K562 (cell line): Measurements from ENCODE around the gene DHRS2. TPM values are rescaled to one million over a fixed set of nuclear protein-coding genes. Genes with fewer than 3 reads are reported as not detected.

Source experiments
- ATAC-seq: fragments of 200-7000 bp; cut with Tn5 transposase; 3 replicates; pipeline ENCODE4 v1.9.1; 2020; ENCODE audit warnings: moderate library complexity
- BruUV-seq: library from RNA; stranded (reverse); fragments of 400-500 nt; replicated peaks from 2 replicates; lab custom pipeline; 2021; lab: Mats Ljungman, UMichigan
- CTCF ChIA-PET: fragments of 300-600 bp; formaldehyde crosslinking; extraction: SDS; loops from one replicate; lab custom pipeline; 2021; ENCODE audit warnings: low intra/inter-chr PET ratio; lab: Yijun Ruan, JAX
- POLR2A ChIA-PET: fragments of 300-600, 350-650 bp; sonication (Branson Sonifier 250); formaldehyde crosslinking; extraction: SDS; loops from one replicate; lab custom pipeline; 2021; ENCODE audit warnings: antibody characterized with exemption, inconsistent platforms; lab: Yijun Ruan, JAX
- DNase-seq, 4 experiments: peaks; one replicate each; pipeline versions ENCODE4 v3.0.0 to v3.0.0-alpha.2; 2011 to 2018; ENCODE audit warnings: low spot score in 3 of 4, mixed read lengths in 3 of 4; ENCODE audit errors: extremely low read depth in 1 of 4
- FAIRE-seq: peaks from 2 replicates; lab custom pipeline; 2011; peaks lifted over from hg19 to GRCh38; lab: Jason Lieb, UNC
- H2AFZ ChIP-seq: 2 replicates; pipeline ENCODE4 v1.6.0; 2011; ENCODE audit warnings: low read depth, low read length, control low read depth, inconsistent platforms
- H3K27ac ChIP-seq: fragments of 200-600 bp; 3 replicates; pipeline ENCODE4 v1.8.0; 2011; ENCODE audit warnings: low read depth, mild to moderate bottlenecking, control low read depth, inconsistent platforms, low read length, moderate library complexity, mixed read lengths; ENCODE audit errors: extremely low read depth
- H3K27me3 ChIP-seq, 2 experiments: fragments of 300-600 bp in 1 of 2; 2 replicates in 1 of 2; 3 replicates in 1 of 2; pipeline versions ENCODE4 v1.6.0 to v1.8.0; 2011; ENCODE audit warnings: inconsistent platforms in 2 of 2, low read length in 2 of 2, mild to moderate bottlenecking in 1 of 2, mixed read lengths in 1 of 2, moderate library complexity in 1 of 2; ENCODE audit not compliant: control insufficient read depth in 2 of 2, insufficient read depth in 2 of 2
- H3K36me3 ChIP-seq: fragments of 300-600 bp; 3 replicates; pipeline ENCODE4 v1.8.0; 2011; ENCODE audit warnings: mild to moderate bottlenecking, low read length, inconsistent platforms; ENCODE audit not compliant: control insufficient read depth, insufficient read depth
- H3K4me1 ChIP-seq, 2 experiments: fragments of 200-600 bp in 1 of 2; replicated peaks in 1 of 2; 2 replicates in 1 of 2; 3 replicates in 1 of 2; pipeline versions ENCODE4 v1.5.1 to v1.8.0; 2011; ENCODE audit warnings: inconsistent platforms in 2 of 2, low read length in 2 of 2, mild to moderate bottlenecking in 1 of 2, mixed read lengths in 1 of 2, moderate library complexity in 1 of 2; ENCODE audit not compliant: control insufficient read depth in 2 of 2, insufficient read depth in 2 of 2
- H3K4me2 ChIP-seq: 2 replicates; pipeline ENCODE4 v1.6.1; 2011; ENCODE audit warnings: low read length, control low read depth, inconsistent platforms, mixed read lengths; ENCODE audit not compliant: insufficient read depth
- H3K4me3 ChIP-seq: fragments of 200-600 bp; sonication (generic), shearing (Covaris generic); 2 replicates; pipeline ENCODE4 v1.5.1; 2016; ENCODE audit warnings: control low read depth, inconsistent platforms
- H3K79me2 ChIP-seq: fragments of 200-600 bp; 3 replicates; pipeline ENCODE4 v1.8.0; 2011; ENCODE audit warnings: low read length, inconsistent platforms; ENCODE audit not compliant: control insufficient read depth, insufficient read depth
- H3K9ac ChIP-seq, 2 experiments: 2 replicates each; pipeline versions ENCODE4 v1.6.0 to v1.6.1; 2011; ENCODE audit warnings: low read depth in 2 of 2, low read length in 2 of 2, control low read depth in 1 of 2, inconsistent platforms in 1 of 2, mild to moderate bottlenecking in 1 of 2, mixed read lengths in 1 of 2; ENCODE audit not compliant: insufficient read depth in 1 of 2
- H3K9me1 ChIP-seq: one replicate; pipeline ENCODE4 v1.6.0; 2011; ENCODE audit warnings: inconsistent platforms, mild to moderate bottlenecking, low read length, moderate library complexity; ENCODE audit not compliant: control insufficient read depth, insufficient read depth
- H3K9me3 ChIP-seq: replicated peaks from 2 replicates; pipeline ENCODE4 v1.5.1; 2011; ENCODE audit warnings: low read depth, low read length, inconsistent platforms; ENCODE audit not compliant: control insufficient read depth, insufficient read depth
- H4K20me1 ChIP-seq: replicated peaks from 2 replicates; pipeline ENCODE4 v1.6.1; 2011; ENCODE audit warnings: low read length, inconsistent platforms, mixed read lengths; ENCODE audit not compliant: control insufficient read depth, insufficient read depth
- ARID1B ChIP-seq: fragments of 450-650 bp; IDR thresholded peaks from 2 replicates; pipeline ENCODE4 v1.6.1; 2016; ENCODE audit warnings: antibody characterized with exemption, mild to moderate bottlenecking, inconsistent platforms
- BMI1 ChIP-seq: fragments of 150-350 bp; IDR thresholded peaks from 2 replicates; pipeline ENCODE4 v1.6.1; 2014; ENCODE audit warnings: low read length
- CBFA2T3 ChIP-seq: fragments of 450-650 bp; IDR thresholded peaks from 2 replicates; pipeline ENCODE4 v1.6.1; 2017
- CTCF ChIP-seq, 3 experiments: IDR thresholded peaks in 2 of 3; conservative IDR thresholded peaks in 1 of 3; 2 replicates each; pipeline ENCODE4 v1.5.1; 2011 to 2012; ENCODE audit warnings: low read length in 3 of 3, mild to moderate bottlenecking in 3 of 3, control low read depth in 2 of 3, improper control_type of control experiment in 1 of 3, inconsistent platforms in 1 of 3, low read depth in 1 of 3, mixed read lengths in 1 of 3, moderate library complexity in 1 of 3; ENCODE audit not compliant: insufficient read depth in 2 of 3
- KLF1 ChIP-seq: fragments of 450-650 bp; IDR thresholded peaks from 2 replicates; pipeline ENCODE4 v1.6.1; 2016; ENCODE audit warnings: missing genetic modification characterization, missing compliant biosample characterization
- MAX ChIP-seq: sonication (generic); formaldehyde crosslinking; IDR thresholded peaks from 2 replicates; pipeline ENCODE4 v1.9.0; 2022; ENCODE audit warnings: mild to moderate bottlenecking, missing genetic modification reagents
- NR0B1 ChIP-seq: fragments of 450-650 bp; IDR thresholded peaks from one replicate; pipeline ENCODE4 v1.6.1; 2018; ENCODE audit warnings: mild to moderate bottlenecking, moderate library complexity; ENCODE audit not compliant: partially characterized antibody
- PKNOX1 ChIP-seq: fragments of 450-650 bp; IDR thresholded peaks from 2 replicates; pipeline ENCODE4 v1.6.1; 2016
- RAD21 ChIP-seq, 2 experiments: fragments of 250-450 bp in 1 of 2; fragments of 450-650 bp in 1 of 2; sonication (Bioruptor Pico) in 1 of 2; formaldehyde crosslinking in 1 of 2; IDR thresholded peaks in 1 of 2; conservative IDR thresholded peaks in 1 of 2; 2 replicates each; pipeline versions ENCODE4 v1.4.0 to v1.8.0; 2020 to 2022; ENCODE audit warnings: mild to moderate bottlenecking in 2 of 2, moderate library complexity in 1 of 2
- RBFOX2 ChIP-seq: fragments of 200-400 bp; formaldehyde crosslinking; IDR thresholded peaks from 2 replicates; pipeline ENCODE4 v1.6.1; 2017; ENCODE audit warnings: low read depth, mild to moderate bottlenecking, low read length, moderate library complexity
- SNIP1 ChIP-seq: fragments of 450-650 bp; IDR thresholded peaks from 2 replicates; pipeline ENCODE4 v1.7.1; 2017; ENCODE audit warnings: low read depth, mild to moderate bottlenecking
- SPI1 ChIP-seq: IDR thresholded peaks from 2 replicates; pipeline ENCODE4 v1.6.1; 2011; ENCODE audit warnings: low read depth, low read length, control low read depth, borderline replicate concordance
- TCF7L2 ChIP-seq: fragments of 150-350 bp; IDR thresholded peaks from 2 replicates; pipeline ENCODE4 v1.6.1; 2016; ENCODE audit warnings: low read depth, mild to moderate bottlenecking, low read length, moderate library complexity
- YY1 ChIP-seq, 3 experiments: IDR thresholded peaks; 2 replicates each; pipeline ENCODE4 v1.6.1; 2011; ENCODE audit warnings: low read length in 2 of 3, mild to moderate bottlenecking in 2 of 3, moderate library complexity in 2 of 3, borderline replicate concordance in 1 of 3, control low read depth in 1 of 3, low read depth in 1 of 3; ENCODE audit not compliant: insufficient read depth in 3 of 3, insufficient replicate concordance in 2 of 3, control insufficient read depth in 1 of 3, insufficient read length in 1 of 3; ENCODE audit errors: extremely low read depth in 1 of 3
- ZBTB1 ChIP-seq: sonication (generic); formaldehyde crosslinking; IDR thresholded peaks from 2 replicates; pipeline ENCODE4 v1.8.1; 2023; ENCODE audit warnings: missing genetic modification reagents, low read depth, mild to moderate bottlenecking, borderline replicate concordance
- ZNF263 ChIP-seq: sonication (generic); formaldehyde crosslinking; IDR thresholded peaks from 2 replicates; pipeline ENCODE4 v1.8.0; 2022; ENCODE audit warnings: mild to moderate bottlenecking, missing genetic modification reagents, borderline replicate concordance
- ZNF583 ChIP-seq: fragments of 250-450 bp; sonication (Bioruptor Pico); IDR thresholded peaks from 2 replicates; pipeline ENCODE4 v1.4.0; 2020
- ZNF780A ChIP-seq: fragments of 250-450 bp; sonication (Bioruptor Pico); IDR thresholded peaks from 2 replicates; pipeline ENCODE4 v1.5.0; 2021; ENCODE audit warnings: mild to moderate bottlenecking
- WGBS: fragments of 100-300 bp; shearing (Covaris generic); methylation state at CpG from one replicate; pipeline ENCODE4 v1.1.6; 2016; ENCODE audit warnings: low coverage, mixed read lengths; ENCODE audit not compliant: insufficient coverage; ENCODE audit errors: missing lambda C conversion rate; 5-methylcytosine and 5-hydroxymethylcytosine counted together
- in situ Hi-C: fragments of 300-500 bp; cut with MboI; formaldehyde crosslinking; loops from 4 replicates; pipeline ENCODE4 v1.15.0; 2018; ENCODE audit warnings: inconsistent platforms, mixed read lengths
- intact Hi-C: fragments of 100-400 bp; cut with micrococcal nuclease; formaldehyde crosslinking; loops from 2 replicates; pipeline ENCODE4 v1.14.2; 2022
- polyA plus RNA-seq, 8 experiments: library from polyadenylated mRNA; depleted of rRNA in 4 of 8; stranded (reverse) in 5 of 8; unstranded in 3 of 8; fragments of >200 nt; fragmentation: Nextera tagmentation in 2 of 8; fragmentation: Illumina TruSeq in 1 of 8; extraction: Ambion mirVana in 2 of 8; extraction: Trizol in 1 of 8; gene quantifications; 2 replicates each; pipeline versions ENCODE4 v1.2.1 to v1.2.3, GENCODE V29; 2011 to 2014; ENCODE audit warnings: inconsistent platforms in 1 of 8, missing spikeins in 1 of 8
- total RNA-seq, 7 experiments: library from RNA; depleted of rRNA in 6 of 7; stranded (reverse); fragments of >200 nt in 6 of 7; fragmentation: Illumina TruSeq in 2 of 7; extraction: Trizol in 2 of 7; gene quantifications; 2 replicates each; pipeline versions ENCODE4 v1.2.1 to v1.2.3, GENCODE V29; 2011 to 2021; ENCODE audit warnings: low replicate concordance in 1 of 7

DHRS2 gene
- total and polyA plus RNA-seq, 9 of the 15 experiments (the other 6 are each of a cell fraction or from before 2014, with no cell fraction given): 2.9 to 96.8 (median 64.4) TPM

GRCh38 chr14:23661542-23661941 is 25.4 kb downstream of the DHRS2 start:
- no peak overlapping the region for H3K4me3 ChIP-seq
- no peak for DNase-seq
- CTCF ChIA-PET: no interaction called here
- H4K20me1 ChIP-seq: no peaks in the 10 kb centered on the region
- no peak for TF ChIP-seq ZNF263
- no peak for TF ChIP-seq KLF1 (tag)
- TF ChIP-seq RAD21 (CRISPR knock-in tag; conservative IDR thresholded peaks at IDR 0.05 in 1 of 2, IDR thresholded peaks at IDR 0.05 in 1 of 2): no peak
- TF ChIP-seq MAX (CRISPR knock-in tag): no peak
- TF ChIP-seq ARID1B: no peak
- no peak for TF ChIP-seq ZNF583 (CRISPR knock-in tag)
- no peak for TF ChIP-seq CBFA2T3
- no peak for TF ChIP-seq PKNOX1
- TF ChIP-seq CTCF (IDR thresholded peaks at IDR 0.05 in 2 of 3, conservative IDR thresholded peaks at IDR 0.05 in 1 of 3; ENCODE audit: insufficient read depth in 2 of 3, low read depth in 1 of 3, low read length in 3 of 3): no peak
- TF ChIP-seq NR0B1: no peak
- TF ChIP-seq SPI1: no peak
- no peak for TF ChIP-seq RBFOX2
- no peak for TF ChIP-seq ZNF780A
- no peak for TF ChIP-seq ZBTB1 (CRISPR knock-in tag)
- TF ChIP-seq SNIP1: no peak
- TF ChIP-seq BMI1: no peak
- no peak for TF ChIP-seq TCF7L2
- TF ChIP-seq YY1 (IDR thresholded peaks at IDR 0.05; ENCODE audit: borderline replicate concordance in 1 of 3, control insufficient read depth in 1 of 3, extremely low read depth in 1 of 3, insufficient read depth in 3 of 3, insufficient read length in 1 of 3, insufficient replicate concordance in 2 of 3, low read depth in 1 of 3, low read length in 2 of 3): no peak
- TF ChIP-seq, all 486 proteins: peak for 0
- Histone ChIP-seq H3K4me2 (no peak overlapping the region), H2AFZ (no peak overlapping the region), H3K4me1 (no peaks in the 10 kb centered on the region), H3K9me1 (no peaks in the 10 kb centered on the region), H3K27me3 (peaks cover 7 to 25% of the 10 kb centered on the region in 2 experiments; a peak in 3 of 5 replicates), H3K9ac (no peak overlapping the region), H3K27ac (no peak overlapping the region), H3K36me3 (no peaks in the 10 kb centered on the region), H3K79me2 (no peaks in the 10 kb centered on the region), H3K9me3 (no peaks in the 10 kb centered on the region)
- in situ Hi-C loops (no loop called here), intact Hi-C loops (no loop called here)
- POLR2A ChIA-PET: no interaction called here
- no TSS peak for BruUV-seq
- ATAC-seq (no peak), FAIRE-seq (no peak)
- 0% methylated on average over 5 of the region's 5 CpGs for WGBS
